NK-92 (cell line): Measurements from ENCODE around the gene COMMD3.
"Not testable (repeated sequence)": the region's sequence is repeated elsewhere in the genome, so short reads cannot be mapped to it uniquely, and the experiment has no call there.

Experiments
- DNase-seq: peaks from one replicate; lab custom pipeline; 2025; ENCODE audit not compliant: unreplicated experiment; lab: John Stamatoyannopoulos, UW

The COMMD3 gene

GRCh38 chr10:22338185-22338900, 22.2 kb downstream of the COMMD3 start:
- DNase-seq: no peak

DNA sequence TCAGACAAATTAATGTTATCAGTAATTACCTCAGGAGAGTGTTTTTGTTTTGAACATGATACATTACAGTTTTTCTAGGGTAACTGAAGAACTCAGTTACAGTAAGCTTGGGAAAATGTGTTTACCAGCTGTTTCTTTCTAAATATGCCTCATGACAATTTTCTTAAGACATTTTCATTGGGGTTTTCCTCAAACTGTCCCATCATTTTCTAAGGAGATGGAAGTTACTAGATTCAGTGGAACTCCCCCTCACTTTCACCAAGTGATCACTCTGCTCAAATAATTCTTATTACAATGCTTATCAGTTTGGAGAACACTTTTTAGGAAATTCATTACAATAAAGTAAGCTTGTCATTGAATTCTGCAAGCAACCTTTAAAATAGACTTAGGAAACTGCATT, 22.7 kb downstream of the COMMD3 start:
- no peak for DNase-seq

DNA sequence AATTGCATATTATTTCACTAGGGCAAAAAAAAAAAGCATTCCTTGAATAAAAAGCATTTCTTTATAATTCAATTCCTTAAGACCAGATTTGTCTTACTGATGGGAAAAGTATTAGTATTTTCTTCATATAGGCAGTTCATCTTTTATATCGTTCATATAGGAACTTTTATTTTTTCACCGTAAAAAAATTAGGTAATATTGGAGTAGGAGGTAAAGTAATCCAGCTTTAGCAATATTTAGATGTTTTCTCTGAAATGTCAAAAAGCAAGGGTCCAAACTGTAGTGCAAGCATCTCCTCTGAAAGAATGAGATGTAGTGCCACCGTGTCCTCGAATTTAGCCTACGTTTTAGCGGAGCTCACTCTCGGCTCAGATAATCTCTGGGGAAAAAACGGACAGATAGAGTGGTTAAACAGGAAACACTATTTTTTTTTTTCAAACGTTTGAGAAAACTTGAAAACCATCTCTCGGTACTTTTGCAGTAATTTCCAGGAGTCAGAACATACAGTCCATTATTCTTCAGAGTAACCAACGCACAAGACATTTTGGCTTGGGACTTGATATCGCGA, 23.7 kb downstream of the COMMD3 start:
- no peak for DNase-seq

- no peak for DNase-seq
Observed at GRCh38 chr10:22340329-22341189, 24.4 kb downstream of the COMMD3 start.

DNA sequence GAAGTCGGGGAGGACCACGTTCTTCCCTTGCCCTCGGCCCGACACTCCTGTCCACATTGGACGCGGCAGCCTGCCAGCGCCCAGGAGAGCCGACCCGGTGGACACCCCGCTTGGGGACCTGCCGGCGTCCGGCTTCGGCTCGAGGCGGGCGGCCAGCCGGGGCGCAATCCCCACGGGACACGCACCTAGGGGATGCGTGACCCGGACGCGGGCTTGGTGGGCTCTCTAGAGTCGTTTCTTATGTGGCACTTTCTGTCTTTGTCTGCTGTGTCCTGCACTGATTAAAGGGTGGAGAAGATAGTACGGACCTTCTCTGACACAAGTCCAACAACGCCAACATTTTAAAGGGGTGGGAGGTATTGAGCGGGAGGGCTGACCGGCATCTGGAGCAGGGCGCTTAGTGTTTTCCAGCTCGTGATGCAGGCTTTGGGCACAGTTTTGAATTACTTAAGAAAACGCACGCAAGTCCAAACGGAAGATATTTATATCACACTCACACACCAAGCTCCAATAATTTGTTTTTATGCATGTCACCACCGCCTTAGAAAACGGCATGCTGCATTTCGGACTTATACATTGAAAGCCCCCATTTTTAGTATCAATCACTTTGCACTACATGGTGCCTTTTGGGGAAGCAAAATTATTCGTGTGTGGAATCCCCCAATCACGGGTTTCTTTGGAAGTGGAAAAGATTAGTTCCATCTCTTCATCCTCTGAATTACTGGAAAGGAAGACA, 25.2 kb downstream of the COMMD3 start:
- no peak for DNase-seq

DNA sequence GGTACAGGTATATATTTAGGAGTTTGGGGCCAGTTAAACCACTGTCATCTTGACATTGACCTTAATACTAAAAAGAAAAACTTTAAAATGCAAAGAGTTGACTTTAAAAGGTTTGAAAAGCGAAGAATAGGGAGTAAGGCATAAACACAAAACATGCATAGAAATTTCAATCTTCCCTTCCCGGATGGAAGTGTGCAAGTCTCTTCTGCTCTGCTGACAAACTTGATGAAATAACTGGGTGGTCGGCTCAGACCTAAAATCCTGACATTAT, 25.7 kb downstream of the COMMD3 start:
- no peak for DNase-seq

- no peak for DNase-seq
Observed at GRCh38 chr10:22342421-22342820, 26.2 kb downstream of the COMMD3 start.

DNA sequence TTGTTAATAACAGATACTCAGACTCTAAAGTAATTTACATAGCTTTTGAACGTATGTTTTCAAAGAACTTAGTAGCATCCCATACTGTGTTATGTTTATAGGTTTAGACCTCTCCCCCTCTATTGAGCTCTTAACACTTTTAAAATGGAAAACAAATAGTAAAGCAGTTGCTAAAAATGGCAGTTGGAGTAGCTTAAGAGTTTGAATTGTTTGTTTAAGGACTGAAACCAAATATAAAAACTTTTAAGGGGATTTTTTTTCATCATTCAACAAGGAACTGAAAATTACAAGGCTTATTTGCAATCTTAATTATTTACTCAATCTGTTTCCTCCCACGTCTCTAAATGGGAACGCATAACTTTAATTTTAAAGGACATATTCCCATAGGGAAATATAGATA, 27.5 kb downstream of the COMMD3 start:
- DNase-seq: no peak

DNA sequence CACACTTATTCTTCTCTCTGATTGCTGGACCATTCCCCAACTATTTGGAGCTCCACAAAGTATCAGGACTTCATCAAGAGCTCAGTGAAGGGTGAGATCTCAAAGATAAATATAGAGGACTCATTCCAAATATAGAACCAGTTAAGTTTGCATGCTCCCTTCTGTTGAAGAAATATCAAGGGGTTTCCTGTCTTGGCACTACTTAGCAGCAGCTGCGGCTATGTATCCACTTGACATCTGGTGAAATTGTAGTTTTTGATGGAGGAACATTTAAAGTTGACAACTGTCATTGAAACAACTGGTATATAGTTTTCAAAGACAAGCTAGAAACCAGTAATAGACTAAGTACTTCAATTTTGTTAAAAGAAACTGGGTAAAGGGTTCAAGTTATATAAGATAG, 28.1 kb downstream of the COMMD3 start:
- no peak for DNase-seq

- DNase-seq: no peak
Observed at GRCh38 chr10:22344781-22345300, 28.7 kb downstream of the COMMD3 start.

GRCh38 chr10:22345301-22346095, 29.3 kb downstream of the COMMD3 start, which contains the start of gene SPAG6:
Gene SPAG6, plus strand, starts transcription at chr10:22345496. Its CDS starts 116 bp downstream, at chr10:22345612.
- DNase-seq: no peak

- DNase-seq: no peak
Observed at GRCh38 chr10:22346096-22346661, 30.0 kb downstream of the COMMD3 start.

DNA sequence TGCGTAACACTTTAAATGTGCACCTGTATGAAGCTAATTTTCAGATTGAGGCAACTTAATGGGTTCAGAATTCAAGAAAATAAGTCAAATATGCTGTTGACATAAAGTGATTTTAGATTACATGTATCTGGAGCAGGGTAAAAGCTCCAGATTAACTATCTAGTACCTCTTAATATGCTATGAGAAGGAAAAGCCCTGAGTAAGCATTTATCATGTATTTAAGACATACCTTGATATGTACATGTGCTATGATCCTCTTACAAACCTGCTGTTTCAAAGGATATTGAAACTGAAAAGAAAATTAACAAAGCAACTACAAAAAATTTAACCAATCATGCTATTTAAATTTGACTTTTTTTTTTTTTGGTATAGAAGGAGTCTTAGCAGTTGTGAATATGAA, 33.6 kb downstream of the COMMD3 start:
- DNase-seq: no peak

DNA sequence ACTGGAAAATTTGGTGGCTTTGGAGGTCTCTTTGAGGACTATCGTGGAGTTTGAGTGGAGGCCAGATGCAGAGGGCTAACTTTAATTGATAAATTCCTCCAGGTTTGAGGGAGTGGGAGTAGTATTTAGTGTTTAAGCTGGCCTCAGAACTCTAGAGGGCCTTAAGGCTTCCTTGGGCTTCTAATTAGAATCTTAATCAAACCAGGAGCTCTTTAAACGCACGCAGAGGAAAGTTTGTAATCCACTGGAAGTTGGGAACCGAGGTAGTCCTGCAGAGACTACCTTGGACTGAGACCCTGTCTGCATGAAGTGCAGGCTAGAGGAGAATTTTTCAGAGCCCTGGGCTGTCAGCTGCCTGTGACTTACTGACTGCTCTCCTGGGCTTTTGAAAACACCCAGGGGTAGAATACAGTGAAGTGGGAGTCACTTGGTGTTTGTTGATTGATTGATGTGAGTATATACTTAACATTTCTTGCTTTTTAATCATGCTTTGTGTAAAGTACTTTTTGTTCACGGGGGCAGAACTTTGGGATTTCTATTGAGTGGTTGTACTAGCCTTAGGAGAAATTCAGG, 35.0 kb downstream of the COMMD3 start:
- no peak for DNase-seq

- no peak for DNase-seq
Observed at GRCh38 chr10:22356324-22356873, 40.2 kb downstream of the COMMD3 start.

- DNase-seq: not testable (repeated sequence)
Observed at GRCh38 chr10:22357770-22358169, 41.6 kb downstream of the COMMD3 start.

GRCh38 chr10:22363305-22363704, 47.1 kb downstream of the COMMD3 start:
- no peak for DNase-seq

DNA sequence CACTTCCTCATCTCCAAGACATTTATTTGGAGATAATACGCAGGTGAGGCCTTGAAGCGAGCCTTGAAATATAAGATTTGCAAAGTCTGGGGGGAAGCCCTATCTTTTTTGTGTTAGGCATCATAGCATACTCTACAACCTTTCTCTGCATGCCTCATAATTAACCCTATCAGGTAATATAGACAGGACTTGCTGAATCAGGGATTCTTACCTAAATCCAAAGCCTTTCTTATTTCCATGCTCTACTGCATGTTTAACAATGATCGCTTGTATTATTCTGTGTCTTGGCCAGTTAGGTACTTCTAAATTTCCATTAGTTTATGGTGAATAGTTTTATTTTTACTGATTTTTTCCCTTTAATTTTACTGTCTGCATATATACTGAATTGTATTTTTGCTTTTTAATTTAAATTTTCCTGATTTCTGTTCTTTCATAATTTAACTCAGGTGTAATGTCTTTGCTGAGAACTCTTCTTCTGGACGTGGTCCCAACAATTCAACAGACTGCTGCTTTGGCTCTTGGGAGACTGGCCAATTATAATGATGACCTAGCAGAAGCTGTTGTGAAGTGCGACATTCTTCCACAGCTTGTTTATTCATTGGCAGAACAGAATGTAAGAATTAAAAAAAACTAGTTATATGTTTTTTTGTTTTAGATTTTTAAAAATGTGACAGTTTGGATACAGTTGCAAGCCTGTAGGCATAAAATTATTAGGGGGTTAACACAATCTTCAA, 48.4 kb downstream of the COMMD3 start:
- no peak for DNase-seq

- no peak for DNase-seq
Observed at GRCh38 chr10:22365233-22365632, 49.0 kb downstream of the COMMD3 start.
